Hepatocyte (in vitro differentiated cells): ENCODE results near the gene PKDREJ. TPM values are rescaled to one million over a fixed set of nuclear protein-coding genes. Genes with fewer than 3 reads are reported as not detected.

Experiments
- DNase-seq: peaks from one replicate; pipeline ENCODE4 v3.0.0-alpha.2; 2016; ENCODE audit warnings: low spot score
- H2AFZ ChIP-seq: fragments of 200-600 bp; sonication (generic); 2 replicates; pipeline ENCODE4 v1.6.0; 2016; ENCODE audit warnings: antibody characterized with exemption, mild to moderate bottlenecking
- H3K27ac ChIP-seq: fragments of 200-600 bp; sonication (generic); 2 replicates; pipeline ENCODE4 v1.5.1; 2016; ENCODE audit warnings: mild to moderate bottlenecking
- H3K27me3 ChIP-seq: fragments of 200-600 bp; sonication (generic); 2 replicates; pipeline ENCODE4 v1.6.1; 2016
- H3K36me3 ChIP-seq: fragments of 200-600 bp; sonication (generic); replicated peaks from 2 replicates; pipeline ENCODE4 v1.5.1; 2016; ENCODE audit warnings: low read depth; ENCODE audit not compliant: insufficient read depth
- H3K4me1 ChIP-seq: fragments of 200-600 bp; sonication (generic); 2 replicates; pipeline ENCODE4 v1.5.1; 2016; ENCODE audit warnings: mild to moderate bottlenecking, moderate library complexity; ENCODE audit not compliant: insufficient read depth
- H3K4me2 ChIP-seq: fragments of 200-600 bp; sonication (generic); 2 replicates; pipeline ENCODE4 v1.6.0; 2016
- H3K4me3 ChIP-seq: fragments of 200-600 bp; sonication (generic); 2 replicates; pipeline ENCODE4 v1.5.1; 2016; ENCODE audit warnings: mild to moderate bottlenecking
- H3K79me2 ChIP-seq: fragments of 200-600 bp; sonication (generic); 2 replicates; pipeline ENCODE4 v1.6.0; 2017; ENCODE audit warnings: mild to moderate bottlenecking
- H3K9me2 ChIP-seq: fragments of 200-600 bp; sonication (generic); replicated peaks from 2 replicates; pipeline ENCODE4 v1.6.0; 2017; ENCODE audit warnings: mild to moderate bottlenecking; ENCODE audit not compliant: insufficient read depth
- H3K9me3 ChIP-seq: fragments of 200-600 bp; sonication (generic); 2 replicates; pipeline ENCODE4 v1.5.1; 2016; ENCODE audit warnings: low read depth, mild to moderate bottlenecking
- H4K20me1 ChIP-seq: fragments of 200-600 bp; sonication (generic); 2 replicates; pipeline ENCODE4 v1.6.0; 2016; ENCODE audit warnings: mild to moderate bottlenecking; ENCODE audit not compliant: insufficient read depth, poor library complexity, severe bottlenecking
- EZH2 ChIP-seq: fragments of 200-600 bp; sonication (generic); IDR thresholded peaks from 2 replicates; pipeline ENCODE4 v1.6.1; 2016; ENCODE audit warnings: antibody characterized with exemption, mild to moderate bottlenecking, borderline replicate concordance
- EZH2phosphoT487 ChIP-seq: fragments of 200-600 bp; sonication (generic); IDR thresholded peaks from one replicate; pipeline ENCODE4 v1.6.1; 2018; ENCODE audit warnings: antibody characterized with exemption, mild to moderate bottlenecking, low read depth, moderate library complexity; ENCODE audit not compliant: unreplicated experiment, severe bottlenecking
- WGBS: methylation state at CpG from one replicate; pipeline ENCODE4 v1.1.6; 2016; ENCODE audit warnings: low lambda C conversion rate; ENCODE audit errors: missing lambda C conversion rate; 5-methylcytosine and 5-hydroxymethylcytosine counted together
- polyA plus RNA-seq: library from polyadenylated mRNA; unstranded; fragments of >200 nt; fragmentation: Nextera tagmentation; extraction: Ambion mirVana; gene quantifications from 2 replicates; pipeline ENCODE4 v1.2.1, GENCODE V29; 2016
- total RNA-seq: library from RNA; depleted of rRNA; stranded (reverse); fragments of >200 nt; gene quantifications from 2 replicates; pipeline ENCODE4 v1.2.3, GENCODE V29; 2014
- TF ChIP-seq, protein P1 (sequence below): fragments of 200-600 bp; sonication (generic); IDR thresholded peaks from 2 replicates; pipeline ENCODE4 v1.5.1; 2016; ENCODE audit warnings: antibody characterized with exemption, mild to moderate bottlenecking; ENCODE audit not compliant: poor library complexity

PKDREJ gene
- total and polyA plus RNA-seq, 2 experiments from 2014 or later, result 0.16 TPM; not detected in 1

DNA sequence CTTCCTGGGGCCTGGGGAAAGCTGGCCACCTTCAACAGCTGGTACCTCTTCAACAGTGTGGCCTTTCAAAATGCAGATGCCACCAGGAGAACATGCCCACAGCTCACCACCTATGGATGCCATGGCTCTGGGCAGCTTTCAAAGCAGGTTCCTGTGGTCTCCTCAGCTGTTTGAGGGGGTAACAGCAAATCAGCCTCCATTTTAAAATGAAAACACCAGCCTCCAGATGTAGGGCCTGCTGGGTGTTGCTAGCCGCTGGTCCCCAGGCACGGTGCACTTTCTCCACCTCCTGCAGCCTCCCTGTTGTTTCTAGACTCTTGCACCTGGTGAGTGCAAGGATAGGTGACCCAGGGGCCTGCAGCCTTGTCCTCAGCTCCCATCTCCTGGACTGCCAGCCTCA lies 23.1 kb downstream of the PKDREJ start:
- Histone ChIP-seq H3K27me3 (no peaks in the 10 kb centered on the region), H3K79me2 (no peaks in the 10 kb centered on the region), H3K4me2 (no peak overlapping the region), H3K4me3 (no peak overlapping the region), H3K27ac (no peak overlapping the region), H4K20me1 (no peaks in the 10 kb centered on the region), H3K36me3 (no peaks in the 10 kb centered on the region), H3K4me1 (no peaks in the 10 kb centered on the region), H2AFZ (no peak overlapping the region), H3K9me2 (no peaks in the 10 kb centered on the region), H3K9me3 (no peaks in the 10 kb centered on the region)
- DNase-seq, result no peak
- TF ChIP-seq, protein P1, sequence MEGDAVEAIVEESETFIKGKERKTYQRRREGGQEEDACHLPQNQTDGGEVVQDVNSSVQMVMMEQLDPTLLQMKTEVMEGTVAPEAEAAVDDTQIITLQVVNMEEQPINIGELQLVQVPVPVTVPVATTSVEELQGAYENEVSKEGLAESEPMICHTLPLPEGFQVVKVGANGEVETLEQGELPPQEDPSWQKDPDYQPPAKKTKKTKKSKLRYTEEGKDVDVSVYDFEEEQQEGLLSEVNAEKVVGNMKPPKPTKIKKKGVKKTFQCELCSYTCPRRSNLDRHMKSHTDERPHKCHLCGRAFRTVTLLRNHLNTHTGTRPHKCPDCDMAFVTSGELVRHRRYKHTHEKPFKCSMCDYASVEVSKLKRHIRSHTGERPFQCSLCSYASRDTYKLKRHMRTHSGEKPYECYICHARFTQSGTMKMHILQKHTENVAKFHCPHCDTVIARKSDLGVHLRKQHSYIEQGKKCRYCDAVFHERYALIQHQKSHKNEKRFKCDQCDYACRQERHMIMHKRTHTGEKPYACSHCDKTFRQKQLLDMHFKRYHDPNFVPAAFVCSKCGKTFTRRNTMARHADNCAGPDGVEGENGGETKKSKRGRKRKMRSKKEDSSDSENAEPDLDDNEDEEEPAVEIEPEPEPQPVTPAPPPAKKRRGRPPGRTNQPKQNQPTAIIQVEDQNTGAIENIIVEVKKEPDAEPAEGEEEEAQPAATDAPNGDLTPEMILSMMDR, result no peak
- TF ChIP-seq EZH2 (no peak), EZH2phosphoT487 (no peak)
- WGBS, result 98% methylated on average over 2 of the region's 2 CpGs

DNA sequence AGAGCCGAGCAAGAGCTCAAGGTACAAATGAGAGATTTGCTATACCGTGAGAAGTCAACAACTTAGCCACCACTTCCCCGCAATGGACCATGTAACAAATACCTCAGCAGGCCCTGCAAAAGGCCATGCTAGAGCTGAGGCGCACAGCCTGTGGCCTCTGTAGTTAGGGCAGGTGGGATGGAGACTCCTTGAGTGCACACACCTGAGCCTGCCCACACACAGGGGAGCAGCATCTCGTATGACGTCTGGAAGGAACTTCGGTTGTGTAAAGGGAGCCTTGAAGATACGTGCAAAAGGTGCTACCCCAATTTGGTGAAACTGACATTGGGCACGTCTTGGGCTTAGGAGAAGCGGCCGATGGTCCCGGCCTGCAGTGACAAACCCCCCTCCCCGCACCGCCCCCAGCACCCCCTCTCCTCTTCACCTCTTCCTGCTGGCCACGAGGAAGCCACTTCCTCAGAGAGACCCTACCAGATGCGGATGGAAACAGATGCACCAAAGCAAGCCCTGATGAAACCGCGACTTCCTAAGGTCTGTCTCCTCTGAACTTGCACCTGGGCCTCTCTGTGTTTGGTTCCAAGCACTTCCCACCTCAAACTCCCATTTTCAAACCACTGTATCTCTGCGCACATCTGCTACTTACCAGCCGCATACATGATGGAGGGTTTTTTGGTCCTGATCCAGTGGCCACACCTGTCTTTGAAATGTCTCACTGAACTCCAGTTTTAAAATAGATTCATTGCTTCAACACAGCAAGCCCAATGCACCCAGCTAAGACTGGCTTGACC lies 23.7 kb downstream of the PKDREJ start:
- H3K9me2 ChIP-seq, result no peaks in the 10 kb centered on the region
- no peaks in the 10 kb centered on the region for H3K9me3 ChIP-seq
- no peaks in the 10 kb centered on the region for H4K20me1 ChIP-seq
- no peaks in the 10 kb centered on the region for H3K36me3 ChIP-seq
- DNase-seq, result no peak
- WGBS, result 95% methylated on average over 18 of the region's 20 CpGs
- no peak overlapping the region for H2AFZ ChIP-seq
- H3K4me1 ChIP-seq, result no peaks in the 10 kb centered on the region
- TF ChIP-seq EZH2phosphoT487 (no peak), EZH2 (no peak)
- TF ChIP-seq, protein P1, result no peak
- H3K4me3 ChIP-seq, result no peak overlapping the region
- H3K79me2 ChIP-seq, result no peaks in the 10 kb centered on the region
- no peak overlapping the region for H3K4me2 ChIP-seq
- H3K27ac ChIP-seq, result no peak overlapping the region
- no peaks in the 10 kb centered on the region for H3K27me3 ChIP-seq

DNA sequence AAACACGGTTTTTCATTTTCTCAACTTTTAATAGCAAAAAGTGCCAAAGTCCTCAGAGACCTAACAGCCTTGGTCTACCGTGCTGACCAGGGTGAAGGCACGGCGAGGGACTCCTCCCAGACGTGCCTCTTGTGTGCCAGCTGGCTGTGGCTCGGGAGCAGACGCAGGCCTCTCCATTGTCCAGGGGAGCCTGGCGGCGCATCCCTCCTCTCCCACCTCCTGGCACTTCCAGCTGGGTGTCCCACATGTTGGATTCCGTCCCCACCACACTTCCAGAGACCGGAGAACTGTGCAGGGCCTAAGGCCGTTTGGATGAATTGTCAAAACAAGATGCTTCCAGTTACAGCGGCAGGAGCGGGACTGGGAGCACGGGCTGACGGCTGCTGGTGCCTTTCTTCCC lies 24.6 kb downstream of the PKDREJ start:
- Histone ChIP-seq H4K20me1 (no peaks in the 10 kb centered on the region), H3K4me2 (no peak overlapping the region), H3K4me1 (no peaks in the 10 kb centered on the region), H3K79me2 (no peaks in the 10 kb centered on the region), H3K4me3 (no peak overlapping the region), H3K36me3 (no peaks in the 10 kb centered on the region), H3K27ac (no peak overlapping the region), H3K9me2 (no peaks in the 10 kb centered on the region), H3K9me3 (no peaks in the 10 kb centered on the region), H3K27me3 (no peaks in the 10 kb centered on the region), H2AFZ (no peak overlapping the region)
- 95% methylated on average over 16 of the region's 16 CpGs for WGBS
- no peak for TF ChIP-seq EZH2
- no peak for TF ChIP-seq EZH2phosphoT487
- TF ChIP-seq, protein P1, result no peak
- DNase-seq, result no peak
